ENCODE results near the gene GNG5.
"Not testable (repeated sequence)": the region's sequence is repeated elsewhere in the genome, so short reads cannot be mapped to it uniquely, and the experiment has no call there.

The GNG5 gene

GRCh38 chr1:84481317-84481716, 25.1 kb downstream of the GNG5 start:
- no peak for DNase-seq

GRCh38 chr1:84480650-84481049, 25.7 kb downstream of the GNG5 start:
- no peak for DNase-seq

- DNase-seq: no peak
Measured at GRCh38 chr1:84479998-84480397, 26.4 kb downstream of the GNG5 start.

GRCh38 chr1:84478876-84479868, 27.2 kb downstream of the GNG5 start, which contains the start of gene RPF1:
Gene RPF1 (plus strand): TSS chr1:84479266. CDS start chr1:84479282, 16 bp downstream.
- peak; percentile 76 for DNase-seq

- DNase-seq: no peak
Measured at GRCh38 chr1:84476225-84476624, 30.2 kb downstream of the GNG5 start.

- no peak for DNase-seq
Measured at GRCh38 chr1:84467298-84467697, 39.1 kb downstream of the GNG5 start.

- no peak for DNase-seq
Measured at GRCh38 chr1:84462118-84462517, 44.3 kb downstream of the GNG5 start.

GRCh38 chr1:84452436-84452835, 53.9 kb downstream of the GNG5 start:
- DNase-seq: no peak

- DNase-seq: no peak
Measured at GRCh38 chr1:84450910-84451309, 55.5 kb downstream of the GNG5 start.

GRCh38 chr1:84448704-84449103, 57.7 kb downstream of the GNG5 start:
- DNase-seq: not testable (repeated sequence)
